Germinal center (tissue), 1 donor: ENCODE data around the gene GALR1.
"Not testable (repeated sequence)": the region's sequence is repeated elsewhere in the genome, so short reads cannot be mapped to it uniquely, and the experiment has no call there.

Experiments used
- DNase-seq: peaks from one replicate; pipeline ENCODE4 v3.0.0; 2012; ENCODE audit warnings: mixed read lengths, low spot score

The GALR1 gene

DNA sequence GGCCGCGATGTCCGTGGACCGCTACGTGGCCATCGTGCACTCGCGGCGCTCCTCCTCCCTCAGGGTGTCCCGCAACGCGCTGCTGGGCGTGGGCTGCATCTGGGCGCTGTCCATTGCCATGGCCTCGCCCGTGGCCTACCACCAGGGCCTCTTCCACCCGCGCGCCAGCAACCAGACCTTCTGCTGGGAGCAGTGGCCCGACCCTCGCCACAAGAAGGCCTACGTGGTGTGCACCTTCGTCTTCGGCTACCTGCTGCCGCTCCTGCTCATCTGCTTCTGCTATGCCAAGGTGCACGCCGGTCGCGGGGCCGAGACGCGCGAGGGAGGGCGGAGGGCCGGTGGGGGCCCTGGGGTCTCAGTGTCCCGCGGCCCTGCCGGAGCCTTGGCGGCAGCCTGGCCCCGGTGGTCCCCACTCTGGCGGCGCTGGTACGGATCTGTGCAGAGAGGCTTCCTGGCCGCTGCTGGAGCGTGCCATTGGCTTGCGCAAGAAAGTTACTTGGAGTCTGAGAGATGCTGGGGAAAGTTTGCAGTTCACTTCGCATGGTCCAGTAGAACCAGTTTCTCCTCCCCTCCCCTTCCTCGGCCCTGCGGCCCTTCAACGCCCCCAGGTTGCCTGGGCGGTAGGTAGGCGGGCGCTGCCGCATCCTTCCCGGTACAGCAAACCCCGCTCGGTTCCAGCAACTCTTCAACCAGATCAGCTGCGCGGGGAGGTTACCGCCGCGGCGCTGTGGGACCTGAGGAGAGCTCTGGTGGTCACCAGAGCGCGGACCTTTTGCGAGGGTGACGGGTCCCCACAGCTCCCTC, 1.5 kb downstream of the GALR1 start:
- no peak for DNase-seq

DNA sequence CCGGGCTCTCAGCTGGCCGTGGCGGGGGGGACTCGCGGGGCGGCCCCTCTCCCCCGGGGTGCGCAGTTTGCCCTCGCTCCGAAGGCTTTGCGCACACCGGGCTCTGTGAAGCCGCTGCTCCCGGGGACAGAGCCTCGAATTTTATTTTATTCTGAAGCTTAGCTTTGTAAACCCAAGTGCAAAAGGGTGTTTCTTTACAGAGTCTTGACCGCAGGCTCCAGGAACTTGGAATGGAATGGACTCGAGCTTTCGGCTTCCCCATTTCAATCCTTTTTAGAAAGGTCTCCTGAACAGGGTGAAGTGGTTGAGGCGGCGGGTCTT, 2.0 kb downstream of the GALR1 start:
- no peak for DNase-seq

DNA sequence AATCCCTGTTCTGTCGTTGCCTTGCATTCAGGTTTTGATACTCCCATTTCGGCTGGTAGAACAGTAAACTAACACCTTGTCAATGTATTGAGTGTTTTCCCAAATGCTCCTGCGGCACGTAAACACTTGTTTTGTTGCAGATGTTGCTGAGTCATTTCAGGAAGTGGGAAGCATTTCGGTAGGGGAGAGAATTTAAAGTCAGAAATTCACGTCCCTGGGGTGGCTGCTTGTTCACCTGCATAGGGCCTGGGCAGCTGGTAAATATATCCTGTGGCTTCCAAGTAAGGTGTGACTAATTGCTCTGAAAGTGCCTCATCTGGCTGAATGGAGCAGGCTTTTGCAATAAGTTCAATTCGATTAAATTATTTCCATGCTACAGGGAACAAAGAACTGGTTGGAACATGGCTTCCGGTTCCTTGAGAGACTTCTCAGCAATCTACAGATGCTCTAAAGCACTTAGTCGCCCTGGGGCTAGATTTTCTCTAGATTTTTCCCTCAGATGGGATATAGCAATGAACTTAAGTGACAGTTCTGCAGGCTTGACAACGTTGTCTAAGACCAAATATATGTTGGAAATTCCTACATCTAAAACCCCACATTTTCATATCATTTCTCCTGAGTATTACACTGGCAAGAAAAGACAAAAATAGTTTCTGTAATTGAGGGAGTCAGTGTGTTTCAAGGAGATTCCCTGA, 5.2 kb downstream of the GALR1 start:
- no peak for DNase-seq

DNA sequence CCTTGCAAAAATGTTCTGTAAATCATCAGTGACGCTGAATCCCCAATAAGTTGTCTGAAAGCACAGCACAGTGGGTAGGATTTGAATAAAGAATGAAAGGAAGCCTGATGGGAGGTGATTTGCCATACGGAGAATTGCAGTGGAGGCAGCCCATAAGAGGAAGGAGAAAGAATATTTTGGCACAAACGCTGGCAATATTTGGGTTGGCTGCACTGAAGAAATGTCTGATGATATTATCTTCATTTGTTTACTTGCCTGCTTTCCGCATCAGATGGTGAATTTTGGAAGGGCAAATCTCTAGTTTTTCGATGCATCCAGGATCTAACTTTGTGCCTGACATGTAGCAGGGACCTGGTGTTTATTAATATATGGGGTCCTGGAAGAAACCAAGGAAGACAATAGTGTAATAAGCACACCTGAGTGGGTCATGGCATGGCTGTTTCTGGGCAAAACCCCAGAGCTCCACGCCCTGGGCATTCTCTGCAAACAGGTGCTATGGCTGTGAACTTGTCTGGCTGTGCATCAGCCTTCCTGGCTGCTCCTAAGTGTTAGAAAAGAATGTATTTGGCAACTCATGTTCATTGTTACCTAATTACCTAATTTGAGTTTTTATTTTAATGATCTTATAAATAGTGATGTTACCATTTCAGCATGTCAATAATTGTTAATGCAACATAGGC, 5.9 kb downstream of the GALR1 start:
- DNase-seq = no peak

GRCh38 chr18:77262643-77263465, 13.2 kb downstream of the GALR1 start:
- no peak for DNase-seq

DNA sequence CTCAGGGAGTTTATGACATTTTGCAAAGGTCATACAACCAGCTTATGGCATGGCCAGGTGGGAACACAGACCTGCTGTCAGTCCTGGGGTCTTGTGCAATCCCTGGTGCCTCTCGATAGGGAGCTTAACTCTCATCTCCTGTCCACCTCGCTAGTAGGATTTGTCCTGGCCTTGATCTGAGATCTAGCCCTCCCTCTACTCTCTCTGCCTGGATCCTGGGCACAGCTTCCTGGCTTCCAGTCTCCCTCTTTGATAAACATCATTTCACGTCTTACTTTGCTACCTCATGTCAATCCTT, 13.8 kb downstream of the GALR1 start:
- no peak for DNase-seq

GRCh38 chr18:77267969-77268368, 18.3 kb downstream of the GALR1 start:
- no peak for DNase-seq

DNA sequence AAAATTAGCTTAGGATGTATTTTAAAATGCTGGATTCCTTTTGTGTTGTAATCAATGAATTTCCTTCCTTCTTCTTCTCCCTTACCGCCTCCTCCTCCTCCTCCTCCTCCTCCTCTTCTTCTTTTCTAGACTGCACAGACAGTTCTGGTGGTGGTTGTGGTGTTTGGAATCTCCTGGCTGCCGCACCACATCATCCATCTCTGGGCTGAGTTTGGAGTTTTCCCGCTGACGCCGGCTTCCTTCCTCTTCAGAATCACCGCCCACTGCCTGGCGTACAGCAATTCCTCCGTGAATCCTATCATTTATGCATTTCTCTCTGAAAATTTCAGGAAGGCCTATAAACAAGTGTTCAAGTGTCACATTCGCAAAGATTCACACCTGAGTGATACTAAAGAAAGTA, 18.8 kb downstream of the GALR1 start:
- DNase-seq = no peak

- no peak for DNase-seq
Observed at GRCh38 chr18:77271576-77272481, 22.2 kb downstream of the GALR1 start.

- DNase-seq = not testable (repeated sequence)
Observed at GRCh38 chr18:77290841-77291240, 41.2 kb downstream of the GALR1 start.

DNA sequence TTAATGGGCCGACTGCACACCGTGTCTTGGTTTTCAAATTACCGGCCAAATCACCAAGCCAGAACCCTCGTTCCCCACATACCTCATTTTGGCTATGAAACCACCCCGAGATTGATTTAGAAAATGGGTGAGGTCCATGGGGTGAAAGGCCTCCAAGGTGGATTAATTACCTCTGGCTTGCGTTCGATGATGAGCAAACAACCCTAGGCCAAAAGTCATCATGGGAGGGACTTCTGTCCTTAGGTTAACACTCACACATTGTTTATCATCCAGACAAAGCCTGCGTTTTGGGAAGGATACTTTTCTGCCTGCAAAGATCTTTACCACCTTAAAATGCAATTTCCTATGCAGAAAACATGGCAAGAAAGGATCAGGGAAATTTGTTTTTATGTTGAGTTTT, 48.5 kb downstream of the GALR1 start:
- DNase-seq = no peak

GRCh38 chr18:77299706-77300105, 50.1 kb downstream of the GALR1 start:
- DNase-seq = no peak

DNA sequence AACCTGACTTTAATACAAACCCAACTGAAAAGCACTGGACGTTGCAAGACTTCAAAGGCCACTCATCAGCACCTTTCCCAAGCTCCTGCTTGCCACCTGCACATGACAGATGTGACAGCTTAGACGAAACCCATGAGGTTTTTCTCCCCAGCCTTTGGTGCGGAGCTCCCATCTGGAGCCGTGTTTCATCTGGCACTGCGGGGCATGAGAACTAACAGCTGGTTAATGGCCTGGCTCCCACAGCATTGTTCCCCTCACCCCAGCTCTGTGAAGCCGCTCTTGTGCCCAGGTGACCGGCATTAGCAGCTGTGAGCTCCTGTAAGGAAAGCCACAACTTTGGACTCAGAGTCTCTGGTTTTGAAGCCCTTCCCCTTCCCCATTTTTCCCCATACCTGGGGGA, 50.9 kb downstream of the GALR1 start:
- DNase-seq = no peak

DNA sequence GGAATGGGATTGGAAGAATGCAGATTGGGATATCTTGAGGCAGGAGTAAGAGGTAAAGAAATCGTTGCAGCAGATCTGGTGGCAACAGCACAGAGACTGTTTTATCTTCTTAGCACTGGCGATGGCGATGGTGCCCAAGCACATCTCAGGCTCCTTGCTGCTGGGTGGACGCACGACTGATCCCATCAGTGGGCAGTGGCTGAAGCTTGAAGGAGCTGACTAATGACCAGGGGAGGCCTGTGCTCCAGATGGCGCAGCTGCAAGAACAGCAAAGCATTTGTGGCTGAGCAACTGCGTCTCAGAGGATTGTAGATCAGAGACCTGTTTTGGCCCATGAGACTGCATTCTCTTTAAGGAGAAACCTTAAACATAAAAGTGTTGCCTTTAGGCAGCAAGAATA, 54.6 kb downstream of the GALR1 start:
- DNase-seq = no peak

DNA sequence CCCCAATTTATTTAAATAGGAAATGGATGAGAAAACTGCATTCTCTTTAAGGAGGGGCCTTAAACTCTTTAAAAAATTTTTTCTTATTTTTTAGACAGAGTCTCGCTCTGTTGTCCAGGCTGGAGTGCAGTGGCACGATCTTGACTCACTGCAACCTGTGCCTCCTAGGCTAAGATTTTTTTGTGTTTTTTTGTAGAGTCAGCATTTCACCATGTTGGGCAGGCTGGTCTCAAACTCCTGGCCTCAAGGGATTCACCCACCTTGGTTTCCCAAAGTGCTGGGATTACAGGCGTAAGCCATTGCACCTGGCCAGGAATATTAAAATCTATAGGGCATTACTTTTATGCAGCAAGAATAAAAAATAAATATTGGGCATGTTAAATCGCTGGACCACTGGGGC, 56.0 kb downstream of the GALR1 start:
- no peak for DNase-seq

- no peak for DNase-seq
Observed at GRCh38 chr18:77308216-77308615, 58.6 kb downstream of the GALR1 start.

GRCh38 chr18:77314511-77314910, 64.9 kb downstream of the GALR1 start:
- no peak for DNase-seq

DNA sequence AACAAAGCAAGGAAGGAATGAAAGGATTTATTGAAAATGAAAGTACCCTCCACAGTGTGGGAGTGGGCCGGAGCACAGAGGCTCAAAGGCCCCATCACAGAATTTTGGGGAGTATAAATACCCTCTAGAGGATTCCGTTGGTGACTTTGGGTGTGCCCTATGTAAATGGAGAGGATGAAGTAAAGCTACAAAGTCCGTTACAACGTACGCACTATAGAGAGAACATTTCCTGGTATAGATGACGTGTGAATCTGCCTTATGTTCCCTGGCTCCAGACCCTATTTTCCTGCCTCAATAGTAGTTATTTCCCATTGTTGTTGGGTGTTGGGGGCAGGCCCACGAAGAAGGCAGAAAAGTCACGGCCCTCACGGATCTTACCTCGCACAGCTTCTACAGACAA, 65.3 kb downstream of the GALR1 start:
- DNase-seq = no peak

DNA sequence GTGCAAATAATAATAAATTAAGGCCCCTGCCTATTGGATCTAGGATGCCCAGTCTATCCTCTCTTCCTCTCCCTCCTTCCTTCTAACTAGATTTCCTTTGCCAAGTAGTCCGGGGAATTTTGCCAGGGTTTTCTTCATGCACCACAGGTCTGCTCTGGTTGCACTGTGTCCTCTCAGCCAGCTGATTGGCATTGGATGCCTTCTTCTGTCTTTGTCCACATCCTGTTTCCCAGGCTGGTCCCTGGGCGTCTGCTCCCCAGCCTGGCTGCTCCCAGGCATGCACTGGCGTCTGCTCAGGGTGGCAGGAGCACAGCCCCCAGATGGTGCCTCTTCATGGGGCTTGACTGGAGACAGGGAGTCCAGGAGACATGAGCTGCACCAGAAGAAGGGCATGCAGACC, 66.4 kb downstream of the GALR1 start:
- DNase-seq = no peak

DNA sequence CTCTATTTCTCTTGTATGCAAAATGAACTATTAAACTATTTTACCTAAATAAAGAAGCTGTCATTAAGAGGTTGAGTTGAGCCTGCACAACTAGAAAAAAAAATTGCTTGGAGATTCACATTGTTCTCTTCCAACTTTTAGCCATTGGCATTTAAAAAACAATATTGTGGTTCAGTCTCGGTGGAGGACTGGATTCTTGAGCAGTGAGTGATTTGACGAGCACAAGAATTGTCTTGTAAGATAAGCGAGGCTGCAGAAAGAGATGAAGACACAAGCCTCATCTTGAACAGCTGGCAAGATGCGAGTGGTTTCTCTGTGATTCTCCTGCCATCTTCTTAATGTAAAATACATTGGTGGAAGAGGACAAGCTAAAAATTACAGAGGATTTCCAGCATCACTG, 67.0 kb downstream of the GALR1 start:
- DNase-seq = no peak

- DNase-seq = no peak
Observed at GRCh38 chr18:77320971-77321559, 71.4 kb downstream of the GALR1 start.
